HFFc6 (cell line): ENCODE data around the gene DRD2. TPM values are rescaled to one million over a fixed set of nuclear protein-coding genes. Genes with fewer than 3 reads are reported as not detected.
A peak's percentile ranks its signal among the peaks of the same experiment; 100 is the strongest.

Experiments used
- DNase-seq: peaks from one replicate; pipeline ENCODE4 v3.0.0-alpha.2; 2018
- H3K27ac Mint-ChIP-seq: 2 replicates; pipeline ENCODE4 v1.8.0; 2020; ENCODE audit warnings: mild to moderate bottlenecking, mixed read lengths
- H3K27me3 Mint-ChIP-seq: 2 replicates; pipeline ENCODE4 v1.8.0; 2021; ENCODE audit warnings: mild to moderate bottlenecking, moderate library complexity, mixed read lengths; ENCODE audit not compliant: insufficient read depth
- H3K36me3 Mint-ChIP-seq: 2 replicates; pipeline ENCODE4 v1.8.0; 2021; ENCODE audit warnings: low read depth, mixed read lengths
- H3K4me1 Mint-ChIP-seq: 2 replicates; pipeline ENCODE4 v1.8.0; 2020; ENCODE audit warnings: low read depth, mixed read lengths
- H3K4me3 Mint-ChIP-seq: 2 replicates; pipeline ENCODE4 v1.8.0; 2020; ENCODE audit warnings: mild to moderate bottlenecking, moderate library complexity, mixed read lengths
- H3K9me3 Mint-ChIP-seq: 2 replicates; pipeline ENCODE4 v1.8.0; 2020; ENCODE audit warnings: mild to moderate bottlenecking, mixed read lengths
- CTCF ChIP-seq: fragments of 200-600 bp; sonication (generic); IDR thresholded peaks from 2 replicates; pipeline ENCODE4 v1.5.0; 2021; ENCODE audit warnings: antibody characterized with exemption, mild to moderate bottlenecking
- total RNA-seq, 6 experiments: library from RNA; stranded (reverse); fragmentation: NEBNext Ultra II Directional; extraction: Animal tissue kit (Norgen Biotek cat#: 25700); gene quantifications; 2 replicates in 1 of 6; 3 replicates in 5 of 6; pipeline ENCODE4 v1.2.3, GENCODE V29; 2021

Gene DRD2
- total RNA-seq, 6 experiments from 2014 or later = not detected

GRCh38 chr11:113384551-113384950, 90.6 kb downstream of the DRD2 start:
- Mint-ChIP-seq H3K4me3 (no peak overlapping the region), H3K9me3 (no peaks in the 10 kb centered on the region), H3K27me3 (peaks cover 2% of the 10 kb centered on the region), H3K36me3 (no peaks in the 10 kb centered on the region), H3K27ac (no peak overlapping the region), H3K4me1 (peaks cover 9% of the 10 kb centered on the region)
- peak; percentile 81 for DNase-seq
- no peak for TF ChIP-seq CTCF

GRCh38 chr11:113382121-113382520, 93.1 kb downstream of the DRD2 start:
- Mint-ChIP-seq H3K27ac (no peak overlapping the region), H3K4me1 (peaks cover 25% of the 10 kb centered on the region), H3K9me3 (no peaks in the 10 kb centered on the region), H3K27me3 (peaks cover 5% of the 10 kb centered on the region), H3K4me3 (no peak overlapping the region), H3K36me3 (no peaks in the 10 kb centered on the region)
- no peak for DNase-seq
- no peak for TF ChIP-seq CTCF

GRCh38 chr11:113378692-113379091, 96.5 kb downstream of the DRD2 start:
- no peaks in the 10 kb centered on the region for H3K36me3 Mint-ChIP-seq
- no peak overlapping the region for H3K27ac Mint-ChIP-seq
- DNase-seq = no peak
- no peak overlapping the region for H3K4me3 Mint-ChIP-seq
- peaks cover 19% of the 10 kb centered on the region for H3K4me1 Mint-ChIP-seq
- H3K27me3 Mint-ChIP-seq = peaks cover 5% of the 10 kb centered on the region
- no peak for TF ChIP-seq CTCF
- no peaks in the 10 kb centered on the region for H3K9me3 Mint-ChIP-seq

GRCh38 chr11:113377681-113378412, 97.4 kb downstream of the DRD2 start:
- no peak for TF ChIP-seq CTCF
- peaks cover 28% of the 10 kb centered on the region for H3K4me1 Mint-ChIP-seq
- H3K27me3 Mint-ChIP-seq = peaks cover 5% of the 10 kb centered on the region
- no peak for DNase-seq
- no peaks in the 10 kb centered on the region for H3K9me3 Mint-ChIP-seq
- no peak overlapping the region for H3K27ac Mint-ChIP-seq
- no peaks in the 10 kb centered on the region for H3K36me3 Mint-ChIP-seq
- no peak overlapping the region for H3K4me3 Mint-ChIP-seq

- Mint-ChIP-seq H3K27ac (no peak overlapping the region), H3K4me1 (peaks cover 30% of the 10 kb centered on the region), H3K36me3 (no peaks in the 10 kb centered on the region), H3K27me3 (peaks cover 3% of the 10 kb centered on the region; the same call in 1 of the 2 replicates), H3K9me3 (no peaks in the 10 kb centered on the region), H3K4me3 (no peak overlapping the region)
- TF ChIP-seq CTCF = no peak
- DNase-seq = no peak
Observed at GRCh38 chr11:113376156-113376555, 99.0 kb downstream of the DRD2 start.
